SH-SY5Y (cell line): ENCODE measurements around the gene TLR9.

Experiments
- GATA2 ChIP-seq: IDR thresholded peaks from 2 replicates; pipeline ENCODE4 v1.6.1; 2011; ENCODE audit warnings: mild to moderate bottlenecking, low read depth, low read length
- GATA3 ChIP-seq: IDR thresholded peaks from 2 replicates; pipeline ENCODE4 v1.6.1; 2011; ENCODE audit warnings: low read depth, mild to moderate bottlenecking, low read length, moderate library complexity

DNA sequence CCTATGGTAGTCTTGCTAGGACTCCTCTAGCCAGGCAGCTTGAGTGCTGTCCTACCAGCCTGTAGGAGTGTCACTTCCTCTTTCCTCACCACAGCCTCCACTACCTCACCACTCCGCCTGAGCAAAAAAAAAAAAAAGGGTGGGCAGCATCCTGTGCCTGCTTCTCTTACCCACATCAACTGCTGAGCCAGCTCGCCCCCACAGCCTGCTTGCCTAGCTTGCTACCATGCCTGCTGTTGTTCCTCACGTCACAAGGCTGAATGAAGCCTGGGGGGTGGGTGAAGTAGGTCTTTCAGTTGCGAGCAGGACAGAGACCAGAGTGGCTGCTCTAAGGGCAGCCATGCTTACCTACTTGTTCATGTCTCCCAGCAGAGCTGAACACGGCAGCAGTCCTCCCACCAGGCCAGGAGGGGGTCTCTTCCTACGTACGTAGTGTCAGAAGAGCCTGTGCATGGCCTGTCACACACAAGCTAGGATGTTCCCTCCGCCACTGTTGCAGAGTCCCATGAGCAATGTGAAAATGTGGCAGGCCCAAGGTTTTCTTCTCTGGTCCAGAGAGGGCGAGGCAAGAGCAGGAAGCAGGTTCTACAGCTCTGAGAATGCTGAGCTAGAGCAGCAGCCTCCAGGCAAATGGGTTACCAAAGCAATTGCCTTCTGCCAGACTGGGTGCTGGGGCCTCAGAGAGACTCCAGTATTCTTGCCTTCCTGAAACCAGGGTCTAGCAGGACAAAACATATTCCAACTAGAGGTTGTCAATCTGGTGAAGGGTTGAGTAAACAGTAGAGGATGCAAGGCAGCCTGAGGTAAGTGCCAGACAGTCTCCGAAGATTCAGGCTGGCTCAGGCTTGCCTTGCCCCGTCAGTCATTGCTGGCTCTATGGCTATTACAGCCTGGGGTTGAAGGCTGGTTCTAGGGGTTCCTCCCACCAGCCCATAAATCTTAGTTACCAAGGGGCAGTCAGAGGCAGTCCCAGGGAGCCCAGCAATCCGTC is 28.2 kb upstream of the TLR9 start:
- no peak for TF ChIP-seq GATA2
- TF ChIP-seq GATA3 = no peak
